WTC11 (cell line): ENCODE data around the gene ECI1.

Experiments used
- NR3C1 ChIP-seq: sonication (generic); formaldehyde crosslinking; conservative IDR thresholded peaks from 2 replicates; pipeline ENCODE4 v1.8.1; 2023; ENCODE audit warnings: low read depth, mild to moderate bottlenecking, missing genetic modification reagents
- SP1 ChIP-seq: sonication (generic); formaldehyde crosslinking; conservative IDR thresholded peaks from 2 replicates; pipeline ENCODE4 v1.8.1; 2022; ENCODE audit warnings: missing genetic modification reagents
- TF ChIP-seq, protein P1 (sequence below): fragments of 200-600 bp; IDR thresholded peaks from 2 replicates; pipeline ENCODE4 v1.8.0; 2022; ENCODE audit warnings: antibody characterized with exemption

DNA sequence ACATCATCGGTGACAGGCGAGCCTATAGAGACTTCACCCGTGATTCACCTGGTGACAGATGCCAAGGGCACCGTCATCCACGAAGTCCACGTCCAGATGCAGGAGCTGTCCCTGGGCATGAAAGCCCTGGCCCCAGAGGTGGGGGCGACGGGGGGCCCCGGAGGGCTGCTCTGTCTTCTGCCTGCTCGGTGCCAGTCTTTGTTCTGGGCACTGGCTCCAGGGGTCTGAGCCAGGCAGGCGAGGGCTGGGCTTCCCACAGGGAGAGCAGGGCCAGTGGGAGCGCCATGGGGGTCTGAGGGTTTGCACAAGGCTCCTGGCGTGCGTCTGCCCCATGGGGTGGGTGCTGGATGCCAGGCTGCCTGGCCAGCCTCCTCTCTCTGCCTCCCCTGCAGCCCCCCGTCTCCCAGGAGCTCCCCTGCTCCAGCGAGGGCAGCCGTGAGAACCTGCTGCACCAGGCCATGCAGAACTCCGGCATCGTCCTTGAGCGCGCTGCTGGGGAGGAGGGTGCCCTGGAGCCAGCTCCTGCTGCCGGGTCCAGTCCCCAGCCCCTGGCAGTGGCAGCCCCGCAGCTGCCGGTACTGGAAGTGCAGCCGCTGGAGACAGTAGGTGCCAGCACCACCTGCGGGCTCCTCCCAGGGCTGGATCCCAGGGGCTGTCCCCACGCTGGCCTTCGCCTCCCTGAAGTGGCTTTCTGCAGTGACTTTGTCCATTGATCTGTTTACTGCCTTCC lies 18.2 kb downstream of the ECI1 start:
- TF ChIP-seq NR3C1, result no peak
- TF ChIP-seq SP1, result no peak
- TF ChIP-seq, protein P1, sequence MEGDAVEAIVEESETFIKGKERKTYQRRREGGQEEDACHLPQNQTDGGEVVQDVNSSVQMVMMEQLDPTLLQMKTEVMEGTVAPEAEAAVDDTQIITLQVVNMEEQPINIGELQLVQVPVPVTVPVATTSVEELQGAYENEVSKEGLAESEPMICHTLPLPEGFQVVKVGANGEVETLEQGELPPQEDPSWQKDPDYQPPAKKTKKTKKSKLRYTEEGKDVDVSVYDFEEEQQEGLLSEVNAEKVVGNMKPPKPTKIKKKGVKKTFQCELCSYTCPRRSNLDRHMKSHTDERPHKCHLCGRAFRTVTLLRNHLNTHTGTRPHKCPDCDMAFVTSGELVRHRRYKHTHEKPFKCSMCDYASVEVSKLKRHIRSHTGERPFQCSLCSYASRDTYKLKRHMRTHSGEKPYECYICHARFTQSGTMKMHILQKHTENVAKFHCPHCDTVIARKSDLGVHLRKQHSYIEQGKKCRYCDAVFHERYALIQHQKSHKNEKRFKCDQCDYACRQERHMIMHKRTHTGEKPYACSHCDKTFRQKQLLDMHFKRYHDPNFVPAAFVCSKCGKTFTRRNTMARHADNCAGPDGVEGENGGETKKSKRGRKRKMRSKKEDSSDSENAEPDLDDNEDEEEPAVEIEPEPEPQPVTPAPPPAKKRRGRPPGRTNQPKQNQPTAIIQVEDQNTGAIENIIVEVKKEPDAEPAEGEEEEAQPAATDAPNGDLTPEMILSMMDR, result no peak
